Measurements from ENCODE around the gene FAM168A.

FAM168A gene

DNA sequence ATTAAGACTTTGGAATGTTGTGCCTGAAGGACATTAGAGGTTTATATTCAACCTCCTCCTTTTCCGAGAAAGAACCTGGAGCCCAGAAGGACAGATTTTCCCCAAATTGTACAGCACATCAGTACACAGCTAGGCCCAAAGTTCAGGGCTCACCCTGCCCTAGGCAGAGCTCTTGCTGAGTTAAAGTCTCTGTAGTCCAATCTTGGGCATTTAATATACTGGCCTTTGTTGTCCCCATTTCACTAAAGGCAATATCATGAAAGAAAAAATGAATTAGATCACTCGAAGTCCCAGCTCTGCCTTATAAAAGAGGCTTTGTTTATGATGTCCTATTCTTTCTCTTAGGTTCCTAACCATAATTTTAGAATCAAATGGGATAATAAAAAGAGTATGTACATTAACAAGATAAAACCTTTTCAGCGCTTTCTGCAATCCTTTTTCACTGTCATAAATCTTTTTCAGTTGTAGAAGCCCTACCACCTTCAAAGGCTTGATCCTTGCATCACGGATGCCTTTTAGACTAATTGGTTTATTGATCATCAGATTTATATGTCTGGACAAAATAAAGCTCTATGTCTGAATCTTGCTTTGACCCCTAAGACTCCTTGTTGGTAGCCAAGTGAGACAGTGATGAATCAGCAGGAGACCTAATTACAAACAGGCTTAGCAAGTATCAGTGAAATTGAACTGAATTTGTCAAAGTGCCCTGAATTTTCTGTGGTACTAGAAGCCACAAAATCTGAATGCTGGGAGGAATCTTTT lies 181.9 kb downstream of the FAM168A start:
- DNase-seq (ENCODE audit: low read depth in 2 of 2) = peak in 1 of 2 donors; percentile 54
- H3K4me3 ChIP-seq (replicated peaks in 1 of 2; ENCODE audit: low read depth in 2 of 2, low read length in 2 of 2) = no peak overlapping the region
- TF ChIP-seq, protein P1, sequence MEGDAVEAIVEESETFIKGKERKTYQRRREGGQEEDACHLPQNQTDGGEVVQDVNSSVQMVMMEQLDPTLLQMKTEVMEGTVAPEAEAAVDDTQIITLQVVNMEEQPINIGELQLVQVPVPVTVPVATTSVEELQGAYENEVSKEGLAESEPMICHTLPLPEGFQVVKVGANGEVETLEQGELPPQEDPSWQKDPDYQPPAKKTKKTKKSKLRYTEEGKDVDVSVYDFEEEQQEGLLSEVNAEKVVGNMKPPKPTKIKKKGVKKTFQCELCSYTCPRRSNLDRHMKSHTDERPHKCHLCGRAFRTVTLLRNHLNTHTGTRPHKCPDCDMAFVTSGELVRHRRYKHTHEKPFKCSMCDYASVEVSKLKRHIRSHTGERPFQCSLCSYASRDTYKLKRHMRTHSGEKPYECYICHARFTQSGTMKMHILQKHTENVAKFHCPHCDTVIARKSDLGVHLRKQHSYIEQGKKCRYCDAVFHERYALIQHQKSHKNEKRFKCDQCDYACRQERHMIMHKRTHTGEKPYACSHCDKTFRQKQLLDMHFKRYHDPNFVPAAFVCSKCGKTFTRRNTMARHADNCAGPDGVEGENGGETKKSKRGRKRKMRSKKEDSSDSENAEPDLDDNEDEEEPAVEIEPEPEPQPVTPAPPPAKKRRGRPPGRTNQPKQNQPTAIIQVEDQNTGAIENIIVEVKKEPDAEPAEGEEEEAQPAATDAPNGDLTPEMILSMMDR (IDR thresholded peaks at IDR 0.05; ENCODE audit: low read depth, low read length) = no peak

DNA sequence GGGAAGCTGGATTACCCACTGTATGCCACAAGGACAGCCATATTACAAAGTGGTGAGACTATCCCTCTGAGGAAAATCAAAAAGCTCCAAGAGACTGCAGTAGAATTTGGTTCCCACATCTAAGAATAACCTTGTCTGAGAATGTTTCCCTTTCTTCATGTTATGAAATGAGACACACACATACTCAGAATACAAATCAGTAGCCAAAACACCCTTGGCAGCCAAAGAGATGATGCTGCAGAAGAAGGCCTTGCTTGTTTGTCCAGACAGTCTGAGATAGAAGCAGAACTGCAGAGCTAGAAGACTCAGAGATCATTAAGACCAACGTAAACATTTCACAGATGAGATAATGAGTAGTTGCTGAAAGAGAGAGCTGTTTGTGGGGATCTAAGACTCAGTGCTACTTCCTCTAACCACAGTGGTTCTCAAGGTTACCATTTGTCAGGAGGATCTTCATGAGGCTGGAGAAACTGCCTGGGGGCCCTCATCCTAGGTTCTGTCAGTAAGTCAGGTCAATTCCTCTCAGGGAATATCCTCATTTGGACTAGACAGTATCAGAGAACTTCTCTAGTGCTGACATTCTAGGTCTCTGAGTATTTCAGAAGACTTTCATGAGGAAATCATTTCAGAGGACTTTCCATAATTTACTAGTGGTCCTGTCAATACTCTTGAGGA lies 182.8 kb downstream of the FAM168A start:
- no peak overlapping the region for H3K4me3 ChIP-seq (replicated peaks in 1 of 2; ENCODE audit: low read depth in 2 of 2, low read length in 2 of 2)
- TF ChIP-seq, protein P1 (IDR thresholded peaks at IDR 0.05; ENCODE audit: low read depth, low read length) = no peak
- peak; percentile 49 to 80 for DNase-seq (ENCODE audit: low read depth in 2 of 2)

DNA sequence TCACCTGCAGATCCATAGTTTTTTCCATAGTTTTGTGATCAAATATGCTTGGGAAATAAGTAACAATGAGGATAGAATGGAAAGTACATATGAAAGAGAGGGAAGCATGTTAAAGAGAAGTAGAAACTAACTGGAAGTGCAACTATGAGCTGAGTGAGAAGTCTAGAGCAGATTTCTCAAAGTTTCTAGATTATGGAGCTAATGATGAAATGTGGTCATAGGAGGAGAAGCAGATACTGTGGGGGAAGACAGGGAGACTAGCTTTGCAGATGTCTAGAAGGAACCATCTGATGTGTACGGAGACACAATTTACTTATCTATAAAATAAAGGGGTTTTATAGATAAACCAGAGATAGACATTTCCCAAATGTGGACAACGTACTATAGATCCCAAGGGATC lies 184.7 kb downstream of the FAM168A start:
- H3K4me3 ChIP-seq (replicated peaks in 1 of 2; ENCODE audit: low read depth in 2 of 2, low read length in 2 of 2) = no peak overlapping the region
- TF ChIP-seq, protein P1 (IDR thresholded peaks at IDR 0.05; ENCODE audit: low read depth, low read length) = no peak
- DNase-seq (ENCODE audit: low read depth in 2 of 2) = no peak

DNA sequence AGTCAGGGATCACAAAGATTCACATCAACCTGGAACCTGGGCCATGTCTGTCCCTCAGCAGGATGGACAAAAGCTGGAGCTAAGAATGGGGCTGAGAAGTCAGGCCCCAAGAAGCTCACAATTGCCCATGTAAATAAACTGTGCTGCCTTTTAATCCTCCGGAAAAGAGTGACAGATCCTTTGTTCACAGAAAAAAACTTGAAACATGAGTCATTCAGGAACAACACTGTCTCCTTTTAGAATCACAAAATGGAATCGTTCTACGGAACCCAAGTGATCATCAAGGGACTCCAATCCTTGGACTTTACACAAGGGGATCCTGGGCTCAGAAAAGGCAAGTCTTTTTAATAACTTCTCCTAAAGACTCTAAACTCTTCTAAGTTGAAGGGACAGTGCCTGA lies 185.6 kb downstream of the FAM168A start:
- TF ChIP-seq, protein P1 (IDR thresholded peaks at IDR 0.05; ENCODE audit: low read depth, low read length) = no peak
- H3K4me3 ChIP-seq (replicated peaks in 1 of 2; ENCODE audit: low read depth in 2 of 2, low read length in 2 of 2) = no peak overlapping the region
- DNase-seq (ENCODE audit: low read depth in 2 of 2) = peak in 1 of 2 donors; percentile 55

DNA sequence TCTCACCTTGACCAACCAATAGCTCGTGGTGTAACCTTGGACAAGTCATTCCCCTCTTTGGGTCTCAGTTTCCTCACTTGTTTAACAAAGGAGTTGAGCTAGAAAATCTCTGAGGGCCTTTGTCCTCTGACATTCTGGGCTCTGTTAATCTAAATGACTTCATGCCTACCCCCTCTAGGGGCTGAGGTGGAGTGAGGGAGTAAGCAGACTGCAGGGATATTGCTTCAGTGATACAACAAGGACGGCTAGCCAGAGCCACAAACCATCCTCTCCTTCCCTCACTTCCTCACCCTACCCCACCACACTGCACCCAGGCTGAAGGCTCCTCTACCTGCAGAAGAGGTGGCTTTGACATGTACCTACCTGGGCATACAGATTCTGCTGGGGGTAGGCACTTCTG lies 186.9 kb downstream of the FAM168A start:
- H3K4me3 ChIP-seq (replicated peaks in 1 of 2; ENCODE audit: low read depth in 2 of 2, low read length in 2 of 2) = no peak overlapping the region
- no peak for DNase-seq (ENCODE audit: low read depth in 2 of 2)
- TF ChIP-seq, protein P1 (IDR thresholded peaks at IDR 0.05; ENCODE audit: low read depth, low read length) = no peak

DNA sequence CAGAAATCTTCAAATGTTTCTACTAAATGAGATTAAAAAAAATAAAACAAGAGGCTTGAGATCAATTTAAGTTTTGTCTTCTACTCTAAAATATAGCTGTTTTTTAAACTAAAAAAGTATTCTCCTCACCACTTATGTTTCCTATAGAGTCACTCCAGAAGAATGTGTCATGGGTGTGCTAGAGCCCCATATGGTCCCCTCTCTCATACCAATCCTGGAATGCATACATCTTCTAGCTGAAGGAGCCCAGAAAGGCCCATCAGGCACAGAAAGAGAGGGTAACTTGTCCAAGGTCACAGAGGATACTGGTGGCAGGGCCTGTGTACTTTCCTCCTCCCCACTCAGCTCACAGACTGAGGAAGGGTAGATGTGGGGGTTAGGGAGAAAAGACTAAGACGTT lies 187.3 kb downstream of the FAM168A start:
- DNase-seq (ENCODE audit: low read depth in 2 of 2) = no peak
- H3K4me3 ChIP-seq (replicated peaks in 1 of 2; ENCODE audit: low read depth in 2 of 2, low read length in 2 of 2) = no peak overlapping the region
- TF ChIP-seq, protein P1 (IDR thresholded peaks at IDR 0.05; ENCODE audit: low read depth, low read length) = no peak
